T47D (cell line): ENCODE data around the gene MRGPRX2.

Experiments
- DNase-seq, 2 experiments: peaks; one replicate each; pipeline versions ENCODE4 v3.0.0 to v3.0.0-alpha.2; 2011 to 2012; ENCODE audit warnings: low read depth in 1 of 2, low spot score in 1 of 2
- JUND ChIP-seq: IDR thresholded peaks from 2 replicates; pipeline ENCODE4 v1.6.1; 2012; ENCODE audit warnings: low read depth
- in situ Hi-C: cut with HindIII; loops from 2 replicates; pipeline ENCODE4 v1.10.0; 2016; ENCODE audit warnings: low sequenced_read_pairs, low pct_unique_long_range_greater_than_20kb

The MRGPRX2 gene

GRCh38 chr11:19088791-19089190 is 28.3 kb upstream of the MRGPRX2 start:
- in situ Hi-C loops, result no loop called here
- DNase-seq, result no peak
- TF ChIP-seq JUND, result no peak

- in situ Hi-C loops, result no loop called here
- no peak for TF ChIP-seq JUND
- no peak for DNase-seq
Measured at GRCh38 chr11:19087658-19088057, 27.1 kb upstream of the MRGPRX2 start.

GRCh38 chr11:19084661-19085315 is 24.3 kb upstream of the MRGPRX2 start:
- no peak for TF ChIP-seq JUND
- in situ Hi-C loops, result no loop called here

GRCh38 chr11:19083166-19083565 is 22.6 kb upstream of the MRGPRX2 start:
- in situ Hi-C loops, result no loop called here
- TF ChIP-seq JUND, result no peak
- no peak for DNase-seq

More at GRCh38 chr11:19084661-19085315, 24.3 kb upstream of the MRGPRX2 start:
- no peak for DNase-seq

- DNase-seq, result peak in 1 of 2 experiments; percentile 30
- in situ Hi-C loops, result no loop called here
- no peak for TF ChIP-seq JUND
Measured at GRCh38 chr11:19080579-19080993, 20.1 kb upstream of the MRGPRX2 start.

GRCh38 chr11:19079643-19080440 is 19.3 kb upstream of the MRGPRX2 start:
- no peak for DNase-seq
- no peak for TF ChIP-seq JUND
- in situ Hi-C loops, result no loop called here

- no peak for DNase-seq
- TF ChIP-seq JUND, result no peak
- in situ Hi-C loops, result no loop called here
Measured at GRCh38 chr11:19077965-19078364, 17.4 kb upstream of the MRGPRX2 start.

- TF ChIP-seq JUND, result no peak
- DNase-seq, result peak in 1 of 2 experiments; percentile 57
- in situ Hi-C loops, result no loop called here
Measured at GRCh38 chr11:19076744-19077589, 16.4 kb upstream of the MRGPRX2 start.

GRCh38 chr11:19075636-19076035 is 15.1 kb upstream of the MRGPRX2 start:
- no peak for DNase-seq
- in situ Hi-C loops, result no loop called here
- no peak for TF ChIP-seq JUND

- in situ Hi-C loops, result no loop called here
- no peak for TF ChIP-seq JUND
- no peak for DNase-seq
Measured at GRCh38 chr11:19073454-19074415, 13.2 kb upstream of the MRGPRX2 start.

- TF ChIP-seq JUND, result no peak
- in situ Hi-C loops, result no loop called here
- peak in 1 of 2 experiments; percentile 28 for DNase-seq
Measured at GRCh38 chr11:19072464-19072863, 11.9 kb upstream of the MRGPRX2 start.

- peak; percentile 14 to 88 for DNase-seq
- in situ Hi-C loops, result no loop called here
- no peak for TF ChIP-seq JUND
Measured at GRCh38 chr11:19071255-19071654, 10.7 kb upstream of the MRGPRX2 start.
